Activated CD4-positive, alpha-beta T cell treated with anti-CD3 and anti-CD28 coated beads, Interleukin-2, amount 10 ng/mL, durations not matched to agents 7 days and 5 days (primary cell): Measurements from ENCODE around the gene GARS1. TPM values are rescaled to one million over a fixed set of nuclear protein-coding genes. Genes with fewer than 3 reads are reported as not detected.

Experiments
- CTCF ChIA-PET: fragments of 350-600 bp; sonication (Branson Sonifier 250); formaldehyde crosslinking; loops from one replicate; lab custom pipeline; 2021; ENCODE audit warnings: antibody characterized with exemption; lab: Charles Lee
- POLR2A ChIA-PET: fragments of 350-600 bp; sonication (Branson Sonifier 250); formaldehyde crosslinking; loops from one replicate; lab custom pipeline; 2021; ENCODE audit warnings: antibody characterized with exemption; lab: Charles Lee
- DNase-seq: peaks from one replicate; pipeline ENCODE4 v3.0.0-alpha.2; 2020
- H3K27ac Mint-ChIP-seq: one replicate; pipeline ENCODE4 v1.8.0; 2021; ENCODE audit warnings: mild to moderate bottlenecking, moderate library complexity, mixed read lengths
- H3K27me3 Mint-ChIP-seq: one replicate; pipeline ENCODE4 v1.8.0; 2021; ENCODE audit warnings: mixed read lengths
- H3K36me3 Mint-ChIP-seq: one replicate; pipeline ENCODE4 v1.8.0; 2021; ENCODE audit warnings: low read depth, mixed read lengths
- H3K4me1 Mint-ChIP-seq: one replicate; pipeline ENCODE4 v1.8.0; 2021; ENCODE audit warnings: mixed read lengths
- H3K4me3 Mint-ChIP-seq: one replicate; pipeline ENCODE4 v1.8.0; 2021; ENCODE audit warnings: mild to moderate bottlenecking, moderate library complexity, mixed read lengths
- H3K9me3 Mint-ChIP-seq: one replicate; pipeline ENCODE4 v1.8.0; 2021; ENCODE audit warnings: mixed read lengths
- total RNA-seq, 2 experiments: library from RNA; stranded (reverse); gene quantifications; one replicate each; pipeline ENCODE4 v1.2.3, GENCODE V29; 2021

Gene GARS1
- total RNA-seq, 2 experiments from 2014 or later, result 165 to 167 TPM

DNA sequence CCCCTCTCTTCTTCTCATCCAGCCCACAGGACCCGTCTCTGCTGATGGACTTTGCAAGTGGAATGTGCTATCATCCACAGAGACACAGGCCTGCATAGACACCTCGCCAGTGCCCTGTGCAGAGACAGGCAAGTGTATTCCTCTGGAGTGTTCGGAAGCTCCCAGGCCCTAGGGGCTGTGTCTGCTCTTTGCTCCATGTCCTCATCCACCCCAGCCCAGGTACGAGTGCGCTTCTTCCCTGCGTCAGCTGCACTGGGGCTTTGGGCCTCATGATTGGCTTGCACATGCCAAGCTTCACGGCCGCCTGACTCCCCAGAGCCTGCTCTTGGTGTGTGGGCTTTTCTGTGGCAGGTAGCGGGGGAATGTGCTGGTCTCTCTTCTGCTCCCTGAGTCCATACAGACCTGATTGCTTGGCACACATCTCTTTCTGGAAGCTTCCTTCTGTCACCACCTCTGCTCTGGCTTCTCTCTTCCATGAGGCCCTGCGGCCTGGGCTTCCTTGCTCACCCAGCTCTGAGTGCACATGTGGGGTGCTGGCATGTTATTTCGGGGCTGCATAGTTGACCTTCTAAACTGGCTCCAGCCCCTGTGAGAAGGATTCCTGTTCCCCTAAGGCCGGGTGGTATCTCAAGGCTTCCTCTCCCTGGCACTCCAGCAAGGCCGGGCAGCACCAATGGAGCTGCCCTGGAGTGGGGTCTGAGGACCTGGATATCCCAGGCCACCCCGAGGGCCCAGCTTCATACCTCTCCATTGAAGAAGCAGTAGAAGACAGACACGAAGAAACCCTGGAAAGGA lies 59.8 kb downstream of the GARS1 start:
- DNase-seq, result no peak
- no peaks in the 10 kb centered on the region for H3K4me1 Mint-ChIP-seq
- ChIA-PET POLR2A (no interaction called here), CTCF (interaction anchor here (0.9 to 1.6 kb wide), 3 partner anchors 9 to 24 kb away, joined by 3 to 7 read pairs (median 4); no protein-coding TSS in a partner anchor)
- H3K27ac Mint-ChIP-seq, result no peak overlapping the region
- no peaks in the 10 kb centered on the region for H3K36me3 Mint-ChIP-seq
- no peaks in the 10 kb centered on the region for H3K9me3 Mint-ChIP-seq
- H3K27me3 Mint-ChIP-seq, result no peaks in the 10 kb centered on the region
- no peak overlapping the region for H3K4me3 Mint-ChIP-seq

DNA sequence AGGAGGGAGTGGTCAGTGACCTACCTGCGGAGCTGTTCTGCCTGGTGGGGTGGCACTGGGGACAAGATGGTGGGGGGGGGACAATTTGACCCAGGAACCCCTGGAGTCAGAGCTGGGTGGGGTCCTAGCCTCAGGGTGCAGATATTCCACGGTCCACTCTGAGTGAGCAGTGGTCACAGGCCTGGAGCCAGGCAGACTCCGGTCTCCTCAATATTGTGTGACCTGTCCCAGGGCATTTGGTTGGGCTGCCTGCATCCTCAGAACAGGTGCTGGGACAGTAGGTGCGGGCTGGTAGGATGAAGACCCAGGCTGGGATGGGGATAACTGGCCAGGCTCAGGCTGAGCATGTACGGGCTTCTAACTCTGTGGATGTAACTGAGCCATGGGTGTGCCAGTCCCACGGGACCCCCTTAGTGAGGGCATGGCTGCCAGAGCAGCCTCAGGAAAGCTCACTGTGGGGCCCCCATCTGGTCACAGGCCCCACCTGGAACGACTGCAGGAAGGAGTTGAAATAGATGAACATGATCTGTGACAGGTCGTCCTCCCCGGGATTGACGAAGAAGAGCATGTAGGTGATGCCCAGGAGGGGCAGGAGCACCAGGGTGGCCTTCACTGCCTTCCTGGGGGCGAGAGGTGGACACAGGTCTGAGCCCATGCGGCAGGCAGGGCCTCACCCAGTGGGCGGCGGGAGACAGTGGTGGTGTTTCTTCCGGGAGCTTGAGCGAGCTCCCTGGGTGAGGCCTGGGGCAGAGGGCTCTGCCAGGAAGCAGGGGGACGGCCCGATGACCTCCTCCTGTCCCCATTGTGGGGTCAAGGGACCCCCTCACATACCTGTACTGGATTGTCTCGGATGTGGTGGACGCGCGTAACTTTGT lies 60.7 kb downstream of the GARS1 start:
- CTCF ChIA-PET, result interaction anchor here (1.6 kb wide), 1 partner anchor 8 kb away, joined by 7 read pairs; no protein-coding TSS in a partner anchor
- H3K4me3 Mint-ChIP-seq, result no peak overlapping the region
- H3K36me3 Mint-ChIP-seq, result no peaks in the 10 kb centered on the region
- no peaks in the 10 kb centered on the region for H3K27me3 Mint-ChIP-seq
- H3K9me3 Mint-ChIP-seq, result no peaks in the 10 kb centered on the region
- POLR2A ChIA-PET, result no interaction called here
- no peak overlapping the region for H3K27ac Mint-ChIP-seq
- no peak for DNase-seq
- H3K4me1 Mint-ChIP-seq, result no peaks in the 10 kb centered on the region

DNA sequence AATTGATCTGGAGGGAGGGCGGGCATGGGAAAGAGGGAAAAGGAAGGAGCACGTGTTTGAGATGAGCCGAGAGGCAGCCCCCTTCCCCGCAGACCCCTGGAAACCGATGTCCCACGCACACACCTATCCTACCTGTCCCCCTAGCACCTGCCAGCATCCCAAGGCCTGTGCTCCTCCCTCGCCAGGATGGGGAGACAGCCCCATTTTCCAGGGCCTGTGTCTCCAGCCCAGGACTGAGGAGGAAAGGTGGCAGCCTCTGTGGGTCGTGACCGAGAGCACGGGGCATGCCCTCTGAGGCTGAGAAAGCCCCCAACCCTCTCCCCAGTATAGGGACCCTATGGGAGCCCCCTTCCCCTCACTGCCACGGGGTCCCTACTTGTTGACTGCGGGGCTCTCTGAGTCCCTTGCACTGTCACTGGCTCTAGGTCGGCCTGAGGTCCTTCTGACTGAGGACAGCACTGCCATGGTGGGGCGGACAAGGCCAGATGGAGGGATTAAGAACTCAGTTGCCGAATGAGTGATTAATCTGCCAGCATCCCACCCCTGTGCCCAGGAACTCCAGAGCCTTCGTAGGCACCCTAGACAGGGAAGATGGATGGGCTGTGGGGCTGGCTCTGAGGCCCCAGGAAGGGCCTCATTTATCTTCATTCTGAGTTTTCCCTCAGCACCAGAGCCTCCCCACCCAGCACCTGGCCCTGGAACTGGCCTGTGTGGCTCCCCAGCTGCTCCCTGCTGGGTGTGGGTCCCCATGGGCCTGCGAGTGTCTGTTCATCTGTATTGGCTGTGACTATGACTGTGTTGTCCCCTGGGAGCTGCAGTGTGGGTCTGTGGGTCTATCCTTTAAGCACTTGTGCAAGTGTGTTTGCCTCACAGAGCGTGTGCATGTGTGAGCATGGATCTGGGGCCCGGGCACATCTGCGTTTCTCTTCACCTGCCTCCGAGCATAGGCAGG lies 61.6 kb downstream of the GARS1 start:
- no peak for DNase-seq
- Mint-ChIP-seq H3K4me3 (no peak overlapping the region), H3K4me1 (no peaks in the 10 kb centered on the region), H3K27ac (no peak overlapping the region), H3K27me3 (no peaks in the 10 kb centered on the region), H3K9me3 (no peaks in the 10 kb centered on the region), H3K36me3 (no peaks in the 10 kb centered on the region)
- ChIA-PET CTCF (no interaction called here), POLR2A (no interaction called here)

DNA sequence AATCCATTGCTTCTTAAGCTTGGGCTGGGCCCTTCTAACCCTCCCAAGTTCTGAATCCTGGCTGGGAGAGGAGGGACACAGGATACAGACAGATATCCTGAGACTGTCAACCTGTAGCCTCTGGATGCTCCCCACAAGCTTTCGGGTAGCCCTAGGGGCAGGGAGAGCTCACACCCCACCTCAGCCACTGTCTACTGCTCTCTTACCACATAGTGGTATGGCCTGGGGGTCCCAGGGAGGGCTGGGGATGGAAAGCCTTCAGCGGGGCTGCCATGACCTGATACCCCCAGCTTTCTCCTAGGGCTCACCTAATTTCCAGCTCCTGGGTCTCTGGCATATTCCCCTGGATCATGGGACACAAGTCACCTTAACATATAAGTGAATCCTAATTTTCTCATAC lies 62.5 kb downstream of the GARS1 start:
- H3K4me1 Mint-ChIP-seq, result no peaks in the 10 kb centered on the region
- H3K36me3 Mint-ChIP-seq, result no peaks in the 10 kb centered on the region
- no peak overlapping the region for H3K27ac Mint-ChIP-seq
- DNase-seq, result no peak
- no peak overlapping the region for H3K4me3 Mint-ChIP-seq
- H3K27me3 Mint-ChIP-seq, result no peaks in the 10 kb centered on the region
- POLR2A ChIA-PET, result no interaction called here
- H3K9me3 Mint-ChIP-seq, result no peaks in the 10 kb centered on the region
- CTCF ChIA-PET, result no interaction called here

DNA sequence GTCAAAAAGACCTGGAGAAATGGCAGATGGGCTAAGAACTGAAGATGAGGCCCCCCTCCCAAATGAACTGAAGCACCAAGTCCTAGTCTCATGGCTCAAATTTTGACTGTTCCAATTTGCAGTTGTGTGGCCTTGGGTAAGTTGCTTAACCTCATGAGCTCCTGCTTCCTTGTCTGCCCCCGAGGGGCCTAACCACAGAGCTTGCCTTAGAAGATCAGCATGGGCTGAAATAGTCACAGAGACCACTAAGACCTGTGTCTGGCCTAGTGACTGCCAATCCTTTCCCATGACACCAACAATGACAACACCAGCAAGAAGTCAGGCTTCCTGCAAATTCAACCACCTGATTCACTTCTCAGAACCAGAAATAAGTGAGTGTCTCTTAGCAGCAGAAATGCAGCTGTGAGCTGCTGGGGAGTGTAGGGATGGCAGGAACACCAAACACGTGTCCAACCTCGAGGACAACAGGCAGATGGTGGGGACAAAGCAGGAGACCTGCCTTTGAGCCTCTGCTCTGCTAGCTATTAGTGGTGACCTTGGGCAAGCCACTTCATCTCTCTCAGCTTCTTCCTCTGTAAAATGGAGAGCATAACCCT lies 63.9 kb downstream of the GARS1 start:
- H3K9me3 Mint-ChIP-seq, result no peaks in the 10 kb centered on the region
- ChIA-PET POLR2A (no interaction called here), CTCF (interaction anchor here (0.8 to 2.4 kb wide), 5 partner anchors 15 to 403 kb away, joined by 3 to 7 read pairs (median 3); partner anchors contain the start of gene CRHR2)
- no peak overlapping the region for H3K27ac Mint-ChIP-seq
- H3K4me3 Mint-ChIP-seq, result no peak overlapping the region
- H3K27me3 Mint-ChIP-seq, result no peaks in the 10 kb centered on the region
- H3K4me1 Mint-ChIP-seq, result no peaks in the 10 kb centered on the region
- no peaks in the 10 kb centered on the region for H3K36me3 Mint-ChIP-seq
- DNase-seq, result no peak

DNA sequence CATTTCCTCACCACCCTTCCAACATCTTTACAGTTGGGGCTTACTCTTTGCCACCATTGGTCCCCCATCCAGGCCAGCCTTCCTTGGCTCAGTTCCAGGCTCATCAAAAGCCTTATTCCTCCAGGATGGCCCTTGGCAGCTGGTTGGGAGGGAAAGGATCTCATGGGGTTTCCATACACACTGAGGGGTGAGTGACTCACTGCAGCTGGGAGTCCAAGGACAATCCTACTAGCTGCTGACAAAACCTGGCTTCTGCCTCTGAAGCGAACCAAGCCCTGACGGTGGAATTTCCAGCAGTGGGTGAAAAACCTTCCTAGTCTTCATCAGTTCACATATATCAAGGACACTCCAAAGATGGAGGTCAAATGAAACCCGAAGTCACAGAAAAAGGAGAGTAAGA lies 64.6 kb downstream of the GARS1 start:
- no peaks in the 10 kb centered on the region for H3K36me3 Mint-ChIP-seq
- ChIA-PET CTCF (interaction anchor here (0.8 to 2.4 kb wide), 4 partner anchors 16 to 404 kb away, joined by 3 to 7 read pairs (median 4); partner anchors contain the start of gene CRHR2), POLR2A (no interaction called here)
- H3K4me3 Mint-ChIP-seq, result no peak overlapping the region
- H3K27me3 Mint-ChIP-seq, result no peaks in the 10 kb centered on the region
- H3K9me3 Mint-ChIP-seq, result no peaks in the 10 kb centered on the region
- no peak overlapping the region for H3K27ac Mint-ChIP-seq
- no peak for DNase-seq
- no peaks in the 10 kb centered on the region for H3K4me1 Mint-ChIP-seq

DNA sequence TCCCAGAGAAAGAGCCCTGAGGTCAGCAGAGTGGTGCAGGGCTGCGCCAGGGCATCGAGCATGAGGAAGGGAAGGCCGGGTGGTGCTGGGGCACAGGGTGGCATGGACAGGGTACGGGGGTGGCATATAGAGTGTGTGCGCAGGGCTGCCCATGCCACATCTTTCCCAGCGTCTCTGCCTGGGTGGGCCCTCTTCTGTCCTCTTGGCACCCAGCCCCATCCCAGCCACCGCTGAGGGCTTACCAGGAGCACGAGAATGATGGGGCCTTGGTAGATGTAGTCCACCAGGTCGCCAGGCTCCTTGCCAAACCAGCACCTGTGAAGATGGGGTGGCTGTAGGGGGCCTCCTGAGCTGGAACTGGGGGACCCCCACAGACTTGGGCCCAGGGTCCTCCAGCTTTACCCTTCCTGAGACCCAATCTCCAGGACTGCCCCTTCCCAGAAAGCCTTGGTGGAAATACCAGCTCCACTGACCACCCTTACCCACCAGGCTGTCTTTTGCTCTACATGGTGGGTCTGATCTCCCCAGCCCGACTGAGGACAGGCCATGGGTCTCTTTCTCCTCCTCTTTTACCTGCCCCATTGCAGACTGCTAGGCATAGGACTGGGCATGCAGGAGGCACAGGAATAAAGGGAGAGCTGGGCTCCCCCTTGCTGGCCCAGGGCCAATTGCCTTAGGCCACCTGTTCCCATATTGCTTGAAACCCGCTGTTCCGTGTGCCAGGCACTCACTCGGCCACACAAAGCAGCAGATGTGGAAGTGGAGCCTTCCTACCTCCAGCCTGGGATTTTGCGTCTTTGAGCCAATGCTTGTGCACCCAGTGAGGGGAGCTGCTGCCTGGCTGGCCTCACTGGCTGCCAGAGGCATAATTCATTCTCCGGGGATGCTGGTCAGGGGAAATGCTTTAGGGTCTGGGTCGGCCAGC lies 65.9 kb downstream of the GARS1 start:
- no peaks in the 10 kb centered on the region for H3K36me3 Mint-ChIP-seq
- no peak overlapping the region for H3K27ac Mint-ChIP-seq
- no peaks in the 10 kb centered on the region for H3K9me3 Mint-ChIP-seq

DNA sequence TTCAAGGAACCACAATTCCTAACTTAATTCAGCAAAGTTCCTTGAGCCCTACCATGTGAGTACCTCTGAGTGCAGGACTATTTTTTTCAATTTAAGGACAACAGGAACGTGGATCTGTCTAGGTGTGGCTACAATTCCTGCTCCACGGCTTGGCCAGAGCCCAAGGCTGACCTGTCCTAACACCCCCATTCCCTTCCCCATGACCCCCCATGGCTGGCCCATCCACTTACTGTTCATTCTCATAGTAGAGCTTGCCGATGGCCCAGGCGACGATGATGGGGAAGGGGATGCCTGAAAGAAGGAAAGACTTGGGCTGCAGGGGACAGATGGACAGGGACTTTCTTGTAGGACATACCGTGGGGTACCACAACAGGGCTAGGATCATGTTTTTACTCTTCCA lies 67.2 kb downstream of the GARS1 start:
- H3K36me3 Mint-ChIP-seq, result no peaks in the 10 kb centered on the region
- no peaks in the 10 kb centered on the region for H3K9me3 Mint-ChIP-seq
- no peak for DNase-seq
- no peaks in the 10 kb centered on the region for H3K27me3 Mint-ChIP-seq
- CTCF ChIA-PET, result interaction anchor here (1.2 to 1.3 kb wide), 2 partner anchors 9 to 15 kb away, joined by 3 read pairs; no protein-coding TSS in a partner anchor
- POLR2A ChIA-PET, result no interaction called here
- H3K27ac Mint-ChIP-seq, result no peak overlapping the region
- no peaks in the 10 kb centered on the region for H3K4me1 Mint-ChIP-seq
- H3K4me3 Mint-ChIP-seq, result no peak overlapping the region

More for the DNA sequence above, 65.9 kb downstream of the GARS1 start:
- Mint-ChIP-seq H3K4me3 (no peak overlapping the region), H3K27me3 (no peaks in the 10 kb centered on the region), H3K4me1 (no peaks in the 10 kb centered on the region)
- POLR2A ChIA-PET, result no interaction called here
- DNase-seq, result no peak
- CTCF ChIA-PET, result interaction anchor here (1.2 to 1.3 kb wide), 2 partner anchors 10 to 14 kb away, joined by 3 read pairs; no protein-coding TSS in a partner anchor

DNA sequence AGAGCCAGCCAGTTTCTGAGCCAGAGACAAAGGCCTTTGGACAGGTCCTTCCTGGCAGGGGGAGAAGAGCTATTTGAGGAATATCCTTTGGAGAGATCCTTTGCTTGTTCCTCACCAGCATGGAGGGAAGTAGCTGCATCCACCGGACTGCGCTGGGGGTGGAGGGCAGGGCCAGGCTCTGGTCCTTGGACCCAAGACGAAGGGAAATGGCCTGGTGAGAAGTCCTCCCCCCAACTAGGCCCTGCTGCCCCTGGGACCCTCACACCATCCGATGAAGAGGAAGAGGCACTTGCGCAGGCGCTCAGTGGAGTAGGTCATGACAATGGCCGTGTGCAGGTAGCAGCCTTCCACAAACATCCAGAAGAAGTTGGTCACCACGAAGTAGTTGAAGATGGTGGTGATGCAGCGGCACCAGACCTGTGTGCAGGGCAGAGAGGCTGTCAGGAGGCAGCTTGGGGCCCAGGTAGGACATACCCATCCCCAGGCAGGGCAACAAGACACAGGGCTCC lies 67.8 kb downstream of the GARS1 start:
- ChIA-PET CTCF (interaction anchor here (1.2 to 1.6 kb wide), 2 partner anchors 8 to 15 kb away, joined by 3 to 7 read pairs; no protein-coding TSS in a partner anchor), POLR2A (no interaction called here)
- H3K36me3 Mint-ChIP-seq, result no peaks in the 10 kb centered on the region
- H3K9me3 Mint-ChIP-seq, result no peaks in the 10 kb centered on the region
- no peak overlapping the region for H3K4me3 Mint-ChIP-seq
- no peaks in the 10 kb centered on the region for H3K27me3 Mint-ChIP-seq
- no peak for DNase-seq
- no peaks in the 10 kb centered on the region for H3K4me1 Mint-ChIP-seq
- no peak overlapping the region for H3K27ac Mint-ChIP-seq

DNA sequence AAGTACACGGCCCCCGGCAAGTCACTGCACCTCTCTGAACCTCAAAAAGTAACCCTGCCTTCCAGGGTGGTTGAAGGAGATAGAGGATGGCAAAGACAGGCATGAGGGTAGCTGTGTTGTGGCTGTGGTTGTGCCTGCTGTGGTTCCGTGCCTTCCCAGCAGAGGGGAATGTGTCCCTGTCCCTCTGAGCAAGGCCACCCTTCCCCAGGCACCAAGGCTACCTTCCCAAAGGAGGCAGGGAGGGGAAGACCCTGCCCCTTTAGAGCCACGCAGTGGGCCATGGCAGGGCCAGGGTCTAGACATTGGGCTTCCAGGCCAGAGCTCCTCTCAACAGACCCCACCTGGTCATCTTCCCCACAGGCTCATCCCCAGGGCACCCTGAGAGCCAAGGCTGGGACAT lies 68.7 kb downstream of the GARS1 start:
- DNase-seq, result no peak
- H3K27ac Mint-ChIP-seq, result no peak overlapping the region
- H3K4me3 Mint-ChIP-seq, result no peak overlapping the region
- no peaks in the 10 kb centered on the region for H3K27me3 Mint-ChIP-seq
- H3K9me3 Mint-ChIP-seq, result no peaks in the 10 kb centered on the region
- H3K36me3 Mint-ChIP-seq, result no peaks in the 10 kb centered on the region
- no peaks in the 10 kb centered on the region for H3K4me1 Mint-ChIP-seq
- ChIA-PET POLR2A (no interaction called here), CTCF (interaction anchor here (1.2 to 1.6 kb wide), 2 partner anchors 9 to 14 kb away, joined by 3 to 7 read pairs; no protein-coding TSS in a partner anchor)
